HG03175 (cell line): Measurements from ENCODE around the gene DOK7.

Source experiments
- ATAC-seq: cut with Tn5 transposase; IDR thresholded peaks from one replicate; pipeline ENCODE4 v1.9.1; 2021; ENCODE audit warnings: mild to moderate bottlenecking, moderate library complexity; ENCODE audit not compliant: unreplicated experiment

The DOK7 gene

GRCh38 chr4:3462790-3463415 is at the start of gene DOK7:
TSS of gene DOK7 (plus strand) at chr4:3463306. CDS start at chr4:3463376, 70 bp downstream.
- ATAC-seq, result no peak

GRCh38 chr4:3413675-3414420 is 49.3 kb upstream of the DOK7 start:
- no peak for ATAC-seq

- ATAC-seq, result no peak
These were observed 48.5 kb upstream of the DOK7 start for GRCh38 chr4:3414421-3415279.

DNA sequence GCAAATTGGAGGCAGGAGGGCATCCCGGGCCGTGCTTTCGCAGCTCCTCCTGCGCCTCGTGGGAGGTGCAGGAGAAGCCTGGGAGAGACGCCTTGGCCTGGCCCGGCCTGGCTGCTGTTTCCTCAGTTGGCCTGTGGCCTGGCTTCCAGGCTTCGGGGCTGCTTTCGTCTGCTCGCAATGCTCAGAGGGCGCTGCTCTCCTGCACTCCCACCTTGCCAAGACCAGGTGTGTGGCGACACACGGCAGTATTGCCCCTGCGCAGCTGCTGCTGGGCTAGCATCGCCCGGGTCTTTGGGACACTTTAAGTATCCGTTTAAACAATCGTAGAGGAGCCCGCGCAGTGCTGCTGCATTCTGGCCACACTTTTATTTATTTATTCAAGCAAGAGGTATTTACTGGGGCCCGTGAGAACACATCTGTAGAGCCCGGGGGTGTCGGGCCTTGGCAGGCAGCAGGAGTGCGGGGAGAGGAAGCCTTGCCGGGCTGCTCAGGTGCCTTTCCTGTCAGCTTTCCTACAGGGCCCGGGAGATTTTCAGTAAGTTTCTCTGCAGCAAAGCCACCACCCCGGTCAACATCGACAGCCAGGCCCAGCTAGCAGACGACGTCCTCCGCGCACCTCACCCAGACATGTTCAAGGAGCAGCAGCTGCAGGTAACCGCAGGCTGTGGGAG is 47.5 kb upstream of the DOK7 start:
- no peak for ATAC-seq

DNA sequence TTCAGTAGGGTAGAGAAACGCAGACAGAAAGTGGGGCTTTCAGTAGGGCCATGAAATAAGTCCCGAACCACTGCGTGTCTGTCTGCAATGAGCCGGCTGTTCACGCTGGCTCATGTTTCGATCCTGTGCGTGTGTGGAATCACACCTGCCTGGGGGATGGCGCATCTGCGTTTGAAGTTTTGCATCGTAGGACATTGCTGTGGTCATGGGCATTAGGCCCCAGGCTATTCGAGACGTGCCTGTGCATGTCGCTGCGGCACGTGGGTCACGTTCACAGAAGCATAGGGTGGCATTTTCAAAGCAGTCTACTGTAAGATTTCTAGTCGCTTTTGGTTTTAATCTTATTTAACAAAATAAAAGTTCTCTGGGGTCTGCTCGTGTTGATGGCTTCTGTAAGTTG is 46.8 kb upstream of the DOK7 start:
- ATAC-seq, result no peak

DNA sequence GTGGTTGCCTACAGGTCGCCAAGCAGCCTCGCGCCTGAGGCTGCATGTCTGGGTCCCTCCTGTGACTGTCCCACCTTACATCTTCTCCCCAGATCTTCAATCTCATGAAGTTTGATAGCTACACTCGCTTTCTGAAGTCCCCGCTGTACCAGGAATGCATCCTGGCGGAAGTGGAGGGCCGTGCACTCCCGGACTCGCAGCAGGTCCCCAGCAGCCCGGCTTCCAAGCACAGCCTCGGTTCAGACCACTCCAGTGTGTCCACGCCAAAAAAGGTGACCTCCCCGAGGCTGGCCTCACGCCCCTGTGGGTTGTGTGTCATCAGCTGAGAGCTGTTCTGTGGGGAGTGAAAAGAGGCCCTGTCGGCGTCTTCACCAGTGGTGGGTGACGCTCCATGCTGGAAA is 46.3 kb upstream of the DOK7 start:
- no peak for ATAC-seq

GRCh38 chr4:3417448-3417847 is 45.7 kb upstream of the DOK7 start:
- ATAC-seq, result no peak

DNA sequence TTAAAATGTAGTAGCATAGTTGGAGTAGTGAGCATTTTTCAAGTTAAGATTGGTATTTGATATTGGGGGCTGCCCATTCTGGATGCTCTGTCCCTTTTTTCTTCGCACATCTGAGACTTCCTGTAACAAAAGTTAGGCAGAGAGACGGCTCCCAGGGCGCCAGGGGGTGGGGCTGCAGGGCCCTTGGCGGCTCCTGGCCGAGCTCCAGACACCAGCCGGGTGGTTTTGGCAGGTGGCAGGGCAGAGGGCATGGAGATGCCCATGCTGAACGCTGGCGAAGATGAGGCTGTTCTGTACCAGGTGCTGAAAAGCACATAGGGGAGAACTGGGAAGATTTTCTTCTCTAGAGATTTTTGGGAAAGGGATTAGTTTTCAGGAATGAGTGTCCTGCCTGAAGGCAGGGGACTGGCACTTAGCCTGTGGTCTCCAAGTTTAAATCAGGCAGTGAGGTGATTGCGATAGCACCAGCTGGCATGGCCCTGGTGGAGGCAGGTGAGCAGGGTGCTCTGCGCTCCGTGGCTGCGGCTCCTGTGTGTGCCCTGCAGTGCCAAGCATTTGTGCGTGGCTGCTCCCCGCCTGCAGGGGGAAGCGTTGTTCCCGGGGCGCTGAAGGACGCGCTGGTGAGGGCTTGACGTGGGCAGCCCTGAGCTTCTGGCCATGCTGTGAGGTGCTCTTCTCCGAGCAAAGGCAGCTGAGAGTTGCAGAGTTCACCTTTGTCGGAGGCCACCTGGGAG is 44.9 kb upstream of the DOK7 start:
- no peak for ATAC-seq

GRCh38 chr4:3419836-3420605 is 43.1 kb upstream of the DOK7 start:
- ATAC-seq, result no peak

- no peak for ATAC-seq
These were observed 42.5 kb upstream of the DOK7 start for GRCh38 chr4:3420606-3420955.

- no peak for ATAC-seq
These were observed 42.1 kb upstream of the DOK7 start for GRCh38 chr4:3420956-3421355.

GRCh38 chr4:3421470-3421869 is 41.6 kb upstream of the DOK7 start:
- ATAC-seq, result no peak

GRCh38 chr4:3422241-3422801 is 40.8 kb upstream of the DOK7 start:
- no peak for ATAC-seq

DNA sequence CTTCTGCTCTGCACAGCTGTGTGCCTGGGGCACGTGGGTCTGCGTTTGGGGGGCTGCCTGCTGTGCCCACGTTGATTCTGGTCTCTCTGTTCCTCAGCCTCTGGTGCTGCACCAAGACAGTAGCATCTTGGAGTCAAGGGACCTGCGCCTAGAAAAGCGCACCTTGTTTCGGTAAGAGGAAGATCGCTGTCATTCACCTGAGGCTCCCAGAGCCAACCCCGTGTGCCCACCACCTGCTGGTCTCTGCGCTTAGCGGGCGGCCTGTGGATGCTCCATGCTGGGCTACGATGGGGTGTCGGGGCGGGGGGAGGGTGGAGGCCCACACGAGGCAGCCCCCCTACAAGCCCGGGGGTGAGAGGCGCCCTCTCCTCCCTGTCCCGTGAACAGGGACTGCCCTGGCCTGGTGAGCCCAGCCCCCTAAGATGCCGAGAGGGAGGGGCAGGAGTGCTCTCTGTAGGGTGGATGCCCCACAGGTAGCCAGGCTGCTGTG is 40.3 kb upstream of the DOK7 start:
- no peak for ATAC-seq

- ATAC-seq, result no peak
These were observed 39.7 kb upstream of the DOK7 start for GRCh38 chr4:3423406-3423805.

- no peak for ATAC-seq
These were observed 39.2 kb upstream of the DOK7 start for GRCh38 chr4:3423952-3424351.

GRCh38 chr4:3424522-3425095 is 38.5 kb upstream of the DOK7 start:
- ATAC-seq, result no peak

DNA sequence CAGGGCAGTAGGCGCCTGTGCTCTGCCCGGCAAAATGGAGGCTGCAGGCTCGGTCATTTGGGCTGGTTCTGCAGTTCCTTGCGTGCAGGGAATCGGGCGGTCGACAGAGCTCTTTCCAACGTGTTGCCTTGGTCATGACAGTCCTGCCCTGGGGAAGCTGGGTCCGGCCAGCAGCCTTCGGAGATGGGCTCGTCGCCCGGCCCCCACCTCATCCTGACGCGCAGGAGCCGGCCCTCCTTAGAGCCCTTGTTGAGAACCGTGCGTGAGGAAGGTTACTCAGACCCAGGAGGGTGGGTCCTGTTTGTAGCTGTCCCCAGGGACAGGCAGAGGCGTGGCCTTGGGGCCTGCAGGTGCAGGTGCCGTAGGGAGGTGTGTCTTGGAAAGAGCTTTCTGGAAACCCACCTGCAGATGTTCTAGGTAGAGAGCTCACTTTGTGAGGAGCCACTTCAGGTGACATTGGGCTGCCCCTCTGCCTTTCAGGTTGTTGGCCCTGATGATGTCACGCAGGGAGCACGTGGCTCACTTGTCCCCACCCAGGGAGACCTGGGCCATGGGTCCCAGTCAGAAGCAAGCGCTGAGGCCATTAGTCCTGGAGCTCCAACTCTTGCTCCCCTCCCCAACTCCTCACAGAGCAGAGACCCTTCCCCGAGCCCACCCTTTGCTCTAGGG is 36.5 kb upstream of the DOK7 start:
- ATAC-seq, result no peak

DNA sequence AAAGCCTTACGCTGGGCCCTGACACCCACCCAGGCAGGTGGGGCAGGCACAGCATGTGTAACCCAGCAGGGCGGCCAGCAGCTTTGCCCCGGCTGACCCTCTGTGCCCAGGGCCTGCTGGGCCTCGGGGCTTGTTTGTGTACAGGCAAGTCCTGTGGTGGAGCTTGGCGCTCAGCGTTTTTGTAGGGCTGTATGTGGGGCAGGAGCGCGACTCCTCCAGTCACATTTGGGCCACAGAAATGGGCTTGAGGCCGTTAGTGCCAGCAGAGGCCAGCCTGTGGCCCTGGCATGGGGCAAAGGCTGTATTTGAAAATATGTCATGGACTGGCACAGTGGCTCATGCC is 36.0 kb upstream of the DOK7 start:
- ATAC-seq, result no peak
